Colonic mucosa (tissue), 4 donors: ENCODE measurements around the gene DAAM2. TPM values are rescaled to one million over a fixed set of nuclear protein-coding genes. Genes with fewer than 3 reads are reported as not detected.
A peak's percentile ranks its signal among the peaks of the same experiment; 100 is the strongest.

ENCODE experiments used
- DNase-seq: peaks from one replicate; pipeline ENCODE4 v3.0.0-alpha.2; 2020
- H3K27ac ChIP-seq: fragments of 200-600 bp; one replicate; pipeline ENCODE4 v1.8.0; 2021
- H3K27me3 ChIP-seq: fragments of 200-600 bp; one replicate; pipeline ENCODE4 v1.8.0; 2021
- H3K36me3 ChIP-seq: fragments of 200-600 bp; one replicate; pipeline ENCODE4 v1.8.0; 2021
- H3K4me1 ChIP-seq: fragments of 200-600 bp; one replicate; pipeline ENCODE4 v1.8.0; 2021; ENCODE audit warnings: mild to moderate bottlenecking
- H3K4me3 ChIP-seq: fragments of 200-600 bp; one replicate; pipeline ENCODE4 v1.8.0; 2021
- H3K9ac ChIP-seq, 2 donors: one replicate each; pipeline ENCODE4 v1.7.0; 2013; ENCODE audit warnings: control low read depth in 2 of 2, low read depth in 2 of 2, low read length in 2 of 2
- H3K9me3 ChIP-seq: fragments of 200-600 bp; one replicate; pipeline ENCODE4 v1.8.0; 2021
- intact Hi-C: fragments of 100-400 bp; cut with DNase I; formaldehyde crosslinking; loops from one replicate; pipeline ENCODE4 v1.14.1; 2022
- total RNA-seq, 2 donors: library from RNA; stranded (reverse); fragmentation: NEBNext Ultra II Directional in 1 of 2; extraction: Animal tissue kit (Norgen Biotek cat#: 25700) in 1 of 2; gene quantifications; one replicate each; pipeline ENCODE4 v1.2.1, GENCODE V29; 2021
- TF ChIP-seq, protein P1 (sequence below): fragments of 200-600 bp; IDR thresholded peaks from one replicate; pipeline ENCODE4 v1.8.0; 2022; ENCODE audit warnings: antibody characterized with exemption, mild to moderate bottlenecking
- donor health status: healthy.
- donor health status: DM: no; HTN: no; CAD: no.
- donor health status: DM: no; HTN: no; CAD: no.

The DAAM2 gene
- total RNA-seq, 2 donors from 2014 or later = 3.6 to 6.9 TPM

DNA sequence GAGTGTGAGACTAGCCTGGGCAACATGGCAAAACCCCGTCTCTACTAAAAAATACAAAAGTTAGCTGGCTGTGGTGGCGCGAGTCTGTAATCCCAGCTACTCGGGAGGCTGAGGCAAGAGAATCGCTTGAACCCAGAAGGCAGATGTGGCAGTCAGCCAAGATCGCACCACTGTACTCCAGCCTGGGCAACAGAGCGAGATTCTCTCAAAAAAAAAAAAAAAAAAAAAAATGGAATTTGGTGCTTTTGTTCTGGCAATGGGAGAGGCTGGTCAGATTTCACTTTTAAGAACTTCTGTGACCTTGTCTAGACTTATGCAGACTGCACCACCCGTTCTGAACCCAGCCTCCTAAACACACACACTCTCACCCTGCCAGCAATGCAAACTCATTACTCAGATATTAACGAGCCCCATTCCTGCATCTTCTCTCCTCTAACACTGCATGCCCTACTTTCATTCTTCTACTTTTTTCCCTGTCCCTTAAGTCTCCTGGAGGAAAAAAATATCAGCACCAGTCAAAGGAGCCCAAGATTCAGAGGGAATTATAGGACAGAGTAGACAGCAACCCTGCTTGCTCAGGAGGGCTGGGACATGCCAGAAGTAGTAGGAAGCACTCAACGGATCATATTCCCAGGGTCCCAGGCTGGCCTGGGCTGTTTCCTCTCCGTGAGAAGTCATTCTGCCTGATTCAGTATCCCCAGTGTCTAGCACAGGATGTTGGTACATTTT is 137.7 kb downstream of the DAAM2 start:
- intact Hi-C loops = no loop called here
- H3K9me3 ChIP-seq = no peaks in the 10 kb centered on the region
- TF ChIP-seq, protein P1, sequence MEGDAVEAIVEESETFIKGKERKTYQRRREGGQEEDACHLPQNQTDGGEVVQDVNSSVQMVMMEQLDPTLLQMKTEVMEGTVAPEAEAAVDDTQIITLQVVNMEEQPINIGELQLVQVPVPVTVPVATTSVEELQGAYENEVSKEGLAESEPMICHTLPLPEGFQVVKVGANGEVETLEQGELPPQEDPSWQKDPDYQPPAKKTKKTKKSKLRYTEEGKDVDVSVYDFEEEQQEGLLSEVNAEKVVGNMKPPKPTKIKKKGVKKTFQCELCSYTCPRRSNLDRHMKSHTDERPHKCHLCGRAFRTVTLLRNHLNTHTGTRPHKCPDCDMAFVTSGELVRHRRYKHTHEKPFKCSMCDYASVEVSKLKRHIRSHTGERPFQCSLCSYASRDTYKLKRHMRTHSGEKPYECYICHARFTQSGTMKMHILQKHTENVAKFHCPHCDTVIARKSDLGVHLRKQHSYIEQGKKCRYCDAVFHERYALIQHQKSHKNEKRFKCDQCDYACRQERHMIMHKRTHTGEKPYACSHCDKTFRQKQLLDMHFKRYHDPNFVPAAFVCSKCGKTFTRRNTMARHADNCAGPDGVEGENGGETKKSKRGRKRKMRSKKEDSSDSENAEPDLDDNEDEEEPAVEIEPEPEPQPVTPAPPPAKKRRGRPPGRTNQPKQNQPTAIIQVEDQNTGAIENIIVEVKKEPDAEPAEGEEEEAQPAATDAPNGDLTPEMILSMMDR = no peak
- no peak overlapping the region for H3K4me3 ChIP-seq
- H3K9ac ChIP-seq = no peak overlapping the region
- H3K27ac ChIP-seq = no peak overlapping the region
- no peaks in the 10 kb centered on the region for H3K4me1 ChIP-seq
- H3K27me3 ChIP-seq = no peaks in the 10 kb centered on the region
- DNase-seq = no peak
- no peaks in the 10 kb centered on the region for H3K36me3 ChIP-seq

DNA sequence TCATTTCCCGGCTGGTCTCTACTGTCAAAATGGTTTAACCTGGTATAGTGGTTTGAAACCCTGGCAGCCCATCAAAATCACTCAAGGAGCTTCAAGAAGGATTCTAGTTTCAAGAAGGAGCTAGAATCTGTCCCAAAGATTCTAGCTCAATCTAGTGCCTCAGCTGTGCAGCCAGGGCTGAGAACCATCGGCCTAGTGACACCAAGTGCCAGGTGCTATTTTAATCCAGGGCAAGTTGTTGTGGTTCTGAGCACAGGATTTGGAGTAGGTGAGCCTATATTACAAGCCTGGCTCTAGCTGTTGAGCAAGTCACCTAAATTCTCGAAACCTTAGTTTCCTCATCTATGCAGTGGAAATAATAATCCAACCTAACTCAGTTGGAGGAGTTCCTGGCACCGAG is 138.4 kb downstream of the DAAM2 start:
- Histone ChIP-seq H3K9me3 (no peaks in the 10 kb centered on the region), H3K27ac (no peak overlapping the region), H3K9ac (no peak overlapping the region), H3K36me3 (no peaks in the 10 kb centered on the region), H3K4me1 (no peaks in the 10 kb centered on the region), H3K4me3 (no peak overlapping the region), H3K27me3 (no peaks in the 10 kb centered on the region)
- no peak for DNase-seq
- TF ChIP-seq, protein P1 = no peak
- intact Hi-C loops = no loop called here

DNA sequence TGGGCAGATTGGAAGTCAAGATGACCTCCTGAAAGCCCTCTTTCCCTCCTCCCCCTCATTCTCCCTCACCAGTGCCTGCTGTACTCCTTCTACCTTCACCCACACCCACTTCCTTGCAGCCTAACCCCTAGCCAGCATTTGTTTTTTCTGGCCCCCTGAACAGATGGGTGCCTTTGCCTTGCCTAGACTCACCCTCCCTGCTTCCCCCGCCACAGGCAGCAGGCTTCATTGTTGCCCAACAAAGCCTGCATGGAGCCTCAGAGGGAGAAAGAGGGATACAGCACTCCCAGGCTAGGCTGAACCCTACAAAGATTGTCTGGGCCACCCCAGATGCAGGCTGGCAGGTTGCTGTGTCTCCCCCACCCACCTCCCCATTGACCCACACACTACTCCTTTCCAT is 139.4 kb downstream of the DAAM2 start:
- Histone ChIP-seq H3K4me1 (no peaks in the 10 kb centered on the region), H3K27ac (no peak overlapping the region), H3K27me3 (no peaks in the 10 kb centered on the region), H3K36me3 (no peaks in the 10 kb centered on the region), H3K9me3 (no peaks in the 10 kb centered on the region), H3K4me3 (no peak overlapping the region), H3K9ac (peak overlapping the region in 1 of 2 donors; percentile 19)
- TF ChIP-seq, protein P1 = no peak
- intact Hi-C loops = no loop called here
- no peak for DNase-seq

DNA sequence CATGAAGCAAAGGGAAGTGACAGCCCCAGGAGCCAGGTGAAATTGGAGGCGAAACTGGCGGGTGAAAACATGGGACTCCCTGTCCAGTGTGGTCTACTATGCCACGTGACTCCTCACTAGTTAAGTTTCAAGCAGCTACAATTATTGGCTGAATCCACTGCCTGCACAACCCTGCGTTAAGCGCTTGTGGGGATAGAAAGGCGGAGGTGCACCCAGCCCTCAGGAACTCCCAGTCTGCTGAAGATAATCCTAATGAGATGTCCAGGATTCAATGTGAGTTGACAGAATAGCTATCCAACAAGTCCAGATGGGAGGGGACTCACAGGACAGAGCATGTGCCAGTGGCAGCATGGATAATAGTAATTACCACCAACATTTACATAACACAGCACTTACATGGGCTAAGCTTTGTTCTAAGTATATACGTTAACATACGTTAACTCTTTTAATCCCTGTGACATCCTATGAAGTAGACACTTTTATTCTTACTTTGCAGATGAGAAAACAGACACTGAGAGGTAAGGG is 140.3 kb downstream of the DAAM2 start:
- TF ChIP-seq, protein P1 = no peak
- no peaks in the 10 kb centered on the region for H3K27me3 ChIP-seq
- intact Hi-C loops = no loop called here
- peak overlapping the region in 1 of 2 donors; percentile 21 for H3K9ac ChIP-seq
- no peaks in the 10 kb centered on the region for H3K9me3 ChIP-seq
- no peak overlapping the region for H3K4me3 ChIP-seq
- H3K36me3 ChIP-seq = no peaks in the 10 kb centered on the region
- H3K27ac ChIP-seq = no peak overlapping the region
- no peaks in the 10 kb centered on the region for H3K4me1 ChIP-seq
- no peak for DNase-seq

DNA sequence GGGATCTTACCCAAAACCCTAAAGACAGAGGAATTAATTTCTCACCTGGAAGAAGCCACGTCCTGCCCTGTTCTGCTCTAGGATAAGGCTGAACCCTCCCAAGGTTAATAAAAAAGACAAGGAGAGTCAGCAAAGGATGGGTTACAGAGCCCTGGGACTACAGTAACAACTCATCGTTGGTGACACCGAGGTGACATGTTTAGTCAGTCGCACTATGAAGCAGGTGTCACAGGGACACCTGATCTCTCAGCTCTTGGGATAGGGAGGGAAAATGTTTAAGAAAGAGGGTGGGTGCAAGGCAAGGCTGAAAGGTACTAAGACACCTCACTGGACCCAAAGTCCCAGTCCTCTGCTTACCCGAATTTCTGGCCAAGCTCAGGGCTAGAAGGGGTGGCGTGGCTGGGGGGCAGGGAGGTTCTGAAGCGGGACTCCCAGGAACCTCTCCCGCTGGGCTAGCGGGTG is 141.5 kb downstream of the DAAM2 start:
- Histone ChIP-seq H3K36me3 (no peaks in the 10 kb centered on the region), H3K9ac (peak overlapping the region; percentile 38 to 83), H3K4me1 (no peaks in the 10 kb centered on the region), H3K27ac (peak overlapping the region; percentile 23), H3K27me3 (no peaks in the 10 kb centered on the region), H3K4me3 (peak overlapping the region; percentile 84), H3K9me3 (no peaks in the 10 kb centered on the region)
- DNase-seq = peak; percentile 33
- TF ChIP-seq, protein P1 = no peak
- intact Hi-C loops = no loop called here
